DMS153 treated with DMSO at 0.1 percent for 48 hours (cell line): ENCODE measurements around the gene FMO2.
"Not testable (repeated sequence)": the region's sequence is repeated elsewhere in the genome, so short reads cannot be mapped to it uniquely, and the experiment has no call there.

Experiments used
- DNase-seq: peaks from one replicate; lab custom pipeline; 2025; ENCODE audit not compliant: unreplicated experiment; lab: John Stamatoyannopoulos, UW

Gene FMO2

DNA sequence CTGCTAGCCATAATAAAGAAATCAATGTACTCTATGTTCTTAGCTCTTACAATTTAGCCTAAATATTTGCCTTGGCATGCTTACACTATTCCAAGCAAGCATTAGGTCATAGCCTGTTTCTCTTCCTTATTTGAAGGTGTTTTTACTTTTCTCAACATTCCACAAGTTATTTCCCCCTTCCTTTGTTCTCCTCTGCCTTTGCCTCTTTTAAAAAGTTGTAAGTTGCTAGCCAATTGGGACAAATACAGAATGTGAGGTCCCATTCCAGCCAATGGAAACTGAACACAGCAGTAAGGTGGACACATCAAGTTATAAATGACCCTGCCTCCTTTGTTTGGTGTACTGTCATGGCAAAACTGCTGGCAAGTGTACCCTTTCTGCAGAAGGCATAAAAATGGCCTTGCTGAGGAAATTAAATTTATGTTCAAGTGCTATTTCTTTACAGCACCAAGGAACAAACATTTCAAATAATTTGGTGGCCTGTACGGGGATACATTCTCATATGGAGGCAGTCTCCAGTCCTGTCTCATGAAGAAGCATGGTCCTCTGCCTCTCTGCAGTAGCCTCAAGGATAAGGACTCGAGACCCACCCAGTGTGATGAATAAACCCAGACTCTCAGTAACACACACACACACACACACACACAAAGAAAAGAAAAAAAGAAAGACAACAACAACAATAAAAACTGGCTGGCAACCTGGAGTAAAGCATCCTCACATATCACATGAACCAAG is 34.4 kb downstream of the FMO2 start:
- no peak for DNase-seq

DNA sequence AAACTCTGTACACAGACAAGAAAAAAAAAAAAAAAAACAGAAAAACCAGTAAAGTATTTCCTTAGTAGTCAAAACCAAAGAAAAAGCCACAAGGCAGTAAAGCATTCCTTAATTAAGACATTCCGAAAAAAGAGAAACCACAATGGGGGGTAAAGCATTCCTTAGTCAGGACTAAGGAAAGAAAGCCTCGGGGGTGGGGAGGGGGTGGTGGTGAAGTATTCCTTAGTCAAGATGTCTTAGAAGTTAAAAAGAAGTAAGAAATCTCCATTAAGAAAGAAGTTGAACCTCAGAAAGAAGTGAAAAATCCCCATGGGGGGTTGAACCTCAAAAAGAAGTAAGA is 35.0 kb downstream of the FMO2 start:
- DNase-seq = no peak

GRCh38 chr1:171220581-171221054 is 35.5 kb downstream of the FMO2 start:
- DNase-seq = no peak

DNA sequence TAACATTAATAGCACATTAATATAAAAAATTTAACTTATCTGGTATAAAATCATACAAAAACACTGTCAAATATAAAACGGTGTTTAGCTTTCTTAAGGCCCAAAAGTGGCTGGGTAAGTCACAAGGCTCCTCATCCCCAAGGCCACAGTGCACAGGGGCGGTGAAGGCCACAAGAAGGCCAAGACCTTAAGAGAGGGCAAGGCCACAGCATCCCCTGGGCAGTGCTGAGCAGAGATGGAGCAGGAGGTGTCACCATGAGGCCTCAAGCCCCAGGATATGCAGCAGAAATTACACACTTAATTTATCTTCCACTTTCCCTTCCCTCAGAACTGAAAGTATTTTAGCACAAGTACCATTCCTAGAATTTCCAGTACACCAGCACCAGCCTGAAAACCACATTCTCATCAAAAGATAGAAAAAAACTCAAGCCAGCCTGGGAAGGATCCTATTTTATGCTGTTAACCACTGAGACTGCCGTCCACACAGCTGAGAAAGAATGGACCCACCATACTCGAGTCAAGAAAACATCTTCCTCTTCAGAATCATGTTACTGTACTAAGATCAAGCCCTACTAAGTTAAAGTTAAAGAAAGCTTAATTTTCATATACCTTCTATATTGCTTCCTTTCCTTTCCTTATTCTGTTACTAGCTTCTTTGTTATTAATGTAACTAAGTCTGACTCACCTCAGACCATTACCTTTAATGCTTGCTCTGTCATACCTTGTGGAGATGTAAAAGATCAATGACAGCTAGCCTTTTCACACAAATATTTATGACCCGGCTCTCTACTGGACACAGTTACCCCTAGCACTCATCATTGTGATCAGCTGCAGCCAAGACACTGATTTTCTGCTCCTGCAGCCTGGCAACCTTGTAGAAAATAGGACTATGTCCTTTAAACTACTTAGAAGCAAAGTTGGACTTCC is 36.8 kb downstream of the FMO2 start:
- DNase-seq = no peak

GRCh38 chr1:171222936-171223335 is 37.8 kb downstream of the FMO2 start:
- DNase-seq = no peak

GRCh38 chr1:171224257-171224656 is 39.2 kb downstream of the FMO2 start:
- DNase-seq = not testable (repeated sequence)

GRCh38 chr1:171226747-171227370 is 41.8 kb downstream of the FMO2 start:
- peak; percentile 59 for DNase-seq

- DNase-seq = no peak
Measured at GRCh38 chr1:171231326-171231725, 46.2 kb downstream of the FMO2 start.

- no peak for DNase-seq
Measured at GRCh38 chr1:171233183-171233582, 48.1 kb downstream of the FMO2 start.

GRCh38 chr1:171236231-171236630 is 51.1 kb downstream of the FMO2 start:
- not testable (repeated sequence) for DNase-seq

DNA sequence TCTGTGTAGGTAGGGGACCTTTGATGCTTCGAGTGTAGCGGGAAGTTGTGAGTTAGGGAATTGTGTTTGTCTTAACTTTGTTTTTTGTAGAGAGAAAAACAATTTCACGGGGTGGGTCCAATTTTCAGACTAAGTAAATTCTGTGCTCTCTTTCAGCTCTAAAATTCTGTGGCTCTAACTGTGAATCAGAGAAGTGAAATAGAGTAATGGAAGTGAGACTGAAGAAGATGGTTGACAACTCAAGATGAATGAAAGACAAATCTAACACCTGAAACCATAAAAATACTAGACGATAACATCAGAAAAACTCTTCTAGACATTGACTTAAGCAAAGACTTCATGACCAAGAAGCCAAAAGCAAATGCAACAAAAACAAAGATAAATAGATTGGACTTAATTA is 58.8 kb downstream of the FMO2 start:
- no peak for DNase-seq

- peak; percentile 29 for DNase-seq
Measured at GRCh38 chr1:171245458-171246064, 60.5 kb downstream of the FMO2 start.

DNA sequence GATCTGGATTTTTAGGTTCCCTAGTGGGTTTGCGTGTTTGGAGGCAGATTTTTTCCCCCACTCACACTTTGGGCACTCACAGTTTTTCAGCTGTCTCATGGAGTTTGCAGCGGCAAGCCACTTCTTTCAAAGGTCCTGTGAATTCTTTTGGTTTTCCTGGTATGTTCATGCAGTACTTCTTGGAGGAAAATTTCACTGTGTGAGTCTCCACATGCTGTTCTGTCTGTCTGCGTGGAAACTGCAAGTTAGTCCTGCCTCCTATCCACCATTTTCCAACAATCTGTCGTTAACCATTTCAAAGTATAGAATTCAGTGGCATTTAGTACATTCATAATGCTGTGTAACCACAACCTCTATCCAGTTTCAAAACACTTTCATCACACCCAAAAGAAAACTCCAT is 62.4 kb downstream of the FMO2 start:
- no peak for DNase-seq

- DNase-seq = no peak
Measured at GRCh38 chr1:171248302-171248701, 63.2 kb downstream of the FMO2 start, which contains the start of gene FMO1. Gene FMO1 (plus strand): TSS chr1:171248494. CDS start chr1:171258088, 9,594 bp downstream.

DNA sequence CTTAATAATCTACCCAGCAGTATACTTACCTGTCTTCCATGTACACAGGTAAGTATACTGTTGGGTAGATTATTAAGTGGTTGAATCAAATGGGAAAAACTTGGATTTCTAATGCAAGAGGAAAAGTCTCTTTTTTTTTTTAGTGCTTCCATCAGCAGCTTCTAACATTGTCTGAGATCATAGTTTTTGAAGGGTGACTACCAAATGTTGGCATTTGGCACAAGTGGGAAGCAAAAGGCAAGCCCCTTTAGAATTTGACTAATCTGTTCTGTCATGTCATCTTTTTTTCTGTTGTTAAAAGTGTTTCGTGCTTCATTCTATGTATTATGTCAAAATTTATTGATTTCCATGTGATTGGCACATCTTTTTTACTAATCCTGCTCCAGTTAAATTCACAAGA is 63.7 kb downstream of the FMO2 start:
- no peak for DNase-seq

DNA sequence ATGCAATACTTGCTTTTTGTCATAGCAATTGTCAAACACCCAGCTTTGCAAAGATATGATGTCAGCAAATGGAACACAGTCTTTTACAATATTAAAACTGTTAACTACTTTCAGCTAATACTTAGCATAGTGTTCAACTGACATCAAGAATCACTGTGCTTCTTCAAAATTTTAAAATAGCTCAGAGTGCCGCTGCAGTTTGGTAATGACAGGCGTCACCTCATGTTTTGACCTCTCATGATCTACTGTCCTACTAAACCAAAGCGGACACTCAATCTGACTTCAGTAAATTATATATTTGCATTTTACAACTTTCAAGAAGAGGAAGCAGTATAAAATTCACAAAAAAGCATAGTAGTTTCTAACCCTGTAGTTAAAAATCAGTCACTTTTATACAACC is 65.2 kb downstream of the FMO2 start:
- DNase-seq = no peak

GRCh38 chr1:171251042-171251951 is 66.2 kb downstream of the FMO2 start:
- peak; percentile 24 for DNase-seq

DNA sequence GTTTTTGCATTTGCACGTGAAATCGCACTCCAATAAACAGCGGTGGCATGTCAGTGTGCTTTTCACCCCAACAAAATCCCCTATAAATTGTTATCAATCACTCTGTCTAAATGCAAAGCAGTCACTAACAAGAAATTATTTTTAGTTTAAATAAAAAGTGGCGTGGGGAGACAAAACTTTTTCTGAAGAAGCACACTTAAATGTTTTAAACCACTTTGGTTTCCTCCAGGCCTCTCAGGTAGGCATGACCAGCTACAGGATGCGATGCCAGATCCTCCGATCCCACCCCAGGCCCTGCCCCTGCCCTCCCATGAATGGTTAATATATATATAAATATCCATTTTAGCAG is 66.8 kb downstream of the FMO2 start:
- no peak for DNase-seq

GRCh38 chr1:171252482-171252881 is 67.4 kb downstream of the FMO2 start:
- no peak for DNase-seq

- no peak for DNase-seq
Measured at GRCh38 chr1:171254859-171255258, 69.8 kb downstream of the FMO2 start.
